ENCODE results near the gene PAX2.

Gene PAX2

GRCh38 chr10:100802607-100803006 lies 57.2 kb downstream of the PAX2 start:
- Mint-ChIP-seq H3K4me3 (no peak overlapping the region), H3K9me3 (no peaks in the 10 kb centered on the region), H3K36me3 (ENCODE audit: low read depth) (peaks cover 23% of the 10 kb centered on the region), H3K27me3 (ENCODE audit: low read depth) (peaks cover 62% of the 10 kb centered on the region), H3K4me1 (peaks cover 23% of the 10 kb centered on the region), H3K27ac (peak overlapping the region in 1 of 3 experiments; percentile 20)
- no peak for TF ChIP-seq CTCF (IDR thresholded peaks at IDR 0.05; ENCODE audit: unreplicated experiment in 3 of 3)

GRCh38 chr10:100803492-100803891 lies 58.1 kb downstream of the PAX2 start:
- peak overlapping the region in 1 of 3 experiments; percentile 49 for H3K27ac Mint-ChIP-seq
- TF ChIP-seq CTCF (IDR thresholded peaks at IDR 0.05; ENCODE audit: unreplicated experiment in 3 of 3): no peak
- peaks cover 22% of the 10 kb centered on the region for H3K4me1 Mint-ChIP-seq
- H3K4me3 Mint-ChIP-seq: no peak overlapping the region
- H3K36me3 Mint-ChIP-seq (ENCODE audit: low read depth): peaks cover 30% of the 10 kb centered on the region
- no peaks in the 10 kb centered on the region for H3K9me3 Mint-ChIP-seq
- H3K27me3 Mint-ChIP-seq (ENCODE audit: low read depth): peaks cover 65% of the 10 kb centered on the region

GRCh38 chr10:100803908-100804307 lies 58.5 kb downstream of the PAX2 start:
- no peaks in the 10 kb centered on the region for H3K9me3 Mint-ChIP-seq
- no peak for TF ChIP-seq CTCF (IDR thresholded peaks at IDR 0.05; ENCODE audit: unreplicated experiment in 3 of 3)
- peaks cover 27% of the 10 kb centered on the region for H3K36me3 Mint-ChIP-seq (ENCODE audit: low read depth)
- H3K4me1 Mint-ChIP-seq: peaks cover 22% of the 10 kb centered on the region
- no peak overlapping the region for H3K4me3 Mint-ChIP-seq
- H3K27me3 Mint-ChIP-seq (ENCODE audit: low read depth): peaks cover 65% of the 10 kb centered on the region
- no peak overlapping the region for H3K27ac Mint-ChIP-seq

- Mint-ChIP-seq H3K27ac (peak overlapping the region in 1 of 3 experiments; percentile 17), H3K36me3 (ENCODE audit: low read depth) (peaks cover 25% of the 10 kb centered on the region), H3K4me3 (no peak overlapping the region), H3K9me3 (no peaks in the 10 kb centered on the region), H3K27me3 (ENCODE audit: low read depth) (peaks cover 65% of the 10 kb centered on the region), H3K4me1 (peaks cover 16% of the 10 kb centered on the region)
- TF ChIP-seq CTCF (IDR thresholded peaks at IDR 0.05; ENCODE audit: unreplicated experiment in 3 of 3): no peak
Measured at GRCh38 chr10:100805543-100806355, 60.4 kb downstream of the PAX2 start.

GRCh38 chr10:100806356-100806645 lies 60.9 kb downstream of the PAX2 start:
- Mint-ChIP-seq H3K27me3 (ENCODE audit: low read depth) (peaks cover 62% of the 10 kb centered on the region), H3K4me3 (no peak overlapping the region), H3K9me3 (no peaks in the 10 kb centered on the region), H3K36me3 (ENCODE audit: low read depth) (peaks cover 23% of the 10 kb centered on the region), H3K4me1 (peaks cover 16% of the 10 kb centered on the region), H3K27ac (peak overlapping the region in 1 of 3 experiments; percentile 17)
- no peak for TF ChIP-seq CTCF (IDR thresholded peaks at IDR 0.05; ENCODE audit: unreplicated experiment in 3 of 3)

All from nephron (organoid).